Endothelial cell of umbilical vein (primary cell): ENCODE measurements around the gene FLRT2. TPM values are rescaled to one million over a fixed set of nuclear protein-coding genes. Genes with fewer than 3 reads are reported as not detected.

Experiments used
- BruUV-seq: library from RNA; stranded (reverse); fragments of 400-500 nt; replicated peaks from 2 replicates; lab custom pipeline; 2021; lab: Mats Ljungman, UMichigan
- CTCF ChIA-PET: fragments of 300-600, 350-600 bp; sonication (Branson Sonifier 250); formaldehyde crosslinking; loops from one replicate; lab custom pipeline; 2021; ENCODE audit warnings: antibody characterized with exemption, inconsistent platforms; lab: Charles Lee
- POLR2A ChIA-PET: fragments of 300-600, 350-600 bp; sonication (Branson Sonifier 250); formaldehyde crosslinking; loops from one replicate; lab custom pipeline; 2021; ENCODE audit warnings: antibody characterized with exemption, inconsistent platforms; lab: Charles Lee
- DNase-seq: peaks from one replicate; pipeline ENCODE4 v3.0.0-alpha.2; 2011; ENCODE audit warnings: low read depth, low spot score
- FAIRE-seq: peaks from 2 replicates; lab custom pipeline; 2011; peaks lifted over from hg19 to GRCh38; lab: Jason Lieb, UNC
- H2AFZ ChIP-seq: 2 replicates; pipeline ENCODE4 v1.6.0; 2012; ENCODE audit warnings: low read depth, low read length, control low read depth, inconsistent platforms
- H3K27ac ChIP-seq: 2 replicates; pipeline ENCODE4 v1.5.1; 2011; ENCODE audit warnings: low read depth, mild to moderate bottlenecking, control low read depth, low read length, moderate library complexity; ENCODE audit not compliant: insufficient read depth
- H3K27me3 ChIP-seq, 2 experiments: 2 replicates each; pipeline versions ENCODE4 v1.6.0 to v1.6.1; 2011; ENCODE audit warnings: low read length in 2 of 2, mixed read lengths in 1 of 2; ENCODE audit not compliant: control insufficient read depth in 2 of 2, insufficient read depth in 2 of 2
- H3K36me3 ChIP-seq, 2 experiments: 2 replicates in 1 of 2; 3 replicates in 1 of 2; pipeline ENCODE4 v1.5.1; 2011; ENCODE audit warnings: low read length in 2 of 2, mild to moderate bottlenecking in 1 of 2, moderate library complexity in 1 of 2; ENCODE audit not compliant: control insufficient read depth in 2 of 2, insufficient read depth in 2 of 2; ENCODE audit errors: extremely low read depth in 1 of 2
- H3K4me1 ChIP-seq: 3 replicates; pipeline ENCODE4 v1.5.1; 2011; ENCODE audit warnings: mild to moderate bottlenecking, low read length; ENCODE audit not compliant: control insufficient read depth, insufficient read depth; ENCODE audit errors: extremely low read depth
- H3K4me2 ChIP-seq: 2 replicates; pipeline ENCODE4 v1.6.1; 2011; ENCODE audit warnings: low read length, control low read depth, mixed read lengths; ENCODE audit not compliant: insufficient read depth
- H3K4me3 ChIP-seq, 3 experiments: fragments of 200-600 bp in 1 of 3; sonication (generic), shearing (Covaris generic) in 1 of 3; replicated peaks in 1 of 3; 2 replicates each; pipeline ENCODE4 v1.5.1; 2011 to 2016; ENCODE audit warnings: control low read depth in 3 of 3, low read length in 3 of 3, mild to moderate bottlenecking in 2 of 3, inconsistent platforms in 1 of 3, low read depth in 1 of 3, moderate library complexity in 1 of 3; ENCODE audit not compliant: insufficient read depth in 1 of 3
- H3K79me2 ChIP-seq: 2 replicates; pipeline ENCODE4 v1.6.0; 2012; ENCODE audit warnings: low read length, inconsistent platforms; ENCODE audit not compliant: control insufficient read depth, insufficient read depth
- H3K9ac ChIP-seq: replicated peaks from 2 replicates; pipeline ENCODE3; 2011; ENCODE audit warnings: low read length, control low read depth; ENCODE audit not compliant: insufficient read depth; ENCODE audit errors: extremely low read depth
- H3K9me1 ChIP-seq: replicated peaks from 3 replicates; pipeline ENCODE4 v1.6.0; 2011; ENCODE audit warnings: mild to moderate bottlenecking, low read length; ENCODE audit not compliant: control insufficient read depth, insufficient read depth; ENCODE audit errors: extremely low read depth
- H3K9me3 ChIP-seq: replicated peaks from 2 replicates; pipeline ENCODE4 v1.5.1; 2012; ENCODE audit warnings: low read length, inconsistent platforms; ENCODE audit not compliant: control insufficient read depth, insufficient read depth
- H4K20me1 ChIP-seq: replicated peaks from 2 replicates; pipeline ENCODE3; 2011; ENCODE audit warnings: mild to moderate bottlenecking, low read length; ENCODE audit not compliant: control insufficient read depth, insufficient read depth; ENCODE audit errors: extremely low read depth
- CTCF ChIP-seq, 2 donors: IDR thresholded peaks; 1 replicate in 1 of 2; 2 replicates in 1 of 2; pipeline ENCODE4 v1.5.1; 2011; ENCODE audit warnings: low read length in 2 of 2, mild to moderate bottlenecking in 2 of 2, moderate library complexity in 2 of 2, control low read depth in 1 of 2, inconsistent platforms in 1 of 2, low read depth in 1 of 2; ENCODE audit not compliant: insufficient read depth in 1 of 2; ENCODE audit errors: extremely low read depth in 1 of 2
- EZH2 ChIP-seq: IDR thresholded peaks from 2 replicates; pipeline ENCODE4 v1.6.1; 2012; ENCODE audit warnings: borderline replicate concordance, low read depth, mild to moderate bottlenecking, moderate library complexity, low read length, inconsistent platforms; ENCODE audit not compliant: severe bottlenecking
- FOS ChIP-seq: IDR thresholded peaks from 2 replicates; pipeline ENCODE4 v1.6.1; 2011; ENCODE audit warnings: mild to moderate bottlenecking, low read length, moderate library complexity, borderline replicate concordance; ENCODE audit not compliant: insufficient read depth
- GATA2 ChIP-seq: IDR thresholded peaks from 2 replicates; pipeline ENCODE4 v1.7.0; 2011; ENCODE audit warnings: low read depth, mild to moderate bottlenecking, moderate library complexity, mixed read lengths, low read length; ENCODE audit not compliant: insufficient read length, insufficient read depth
- JUN ChIP-seq: IDR thresholded peaks from 2 replicates; pipeline ENCODE4 v1.6.1; 2011; ENCODE audit warnings: borderline replicate concordance, low read depth; ENCODE audit not compliant: insufficient read length, insufficient read depth
- MAX ChIP-seq: IDR thresholded peaks from 2 replicates; pipeline ENCODE4 v1.6.1; 2011; ENCODE audit not compliant: insufficient read depth, insufficient read length
- MYC ChIP-seq: IDR thresholded peaks from one replicate; pipeline ENCODE4 v1.6.1; 2011; ENCODE audit warnings: mild to moderate bottlenecking, low read depth, low read length
- POLR2A ChIP-seq: IDR thresholded peaks from 2 replicates; pipeline ENCODE4 v1.6.1; 2012; ENCODE audit warnings: low read depth, mild to moderate bottlenecking, control low read depth, low read length
- POLR2AphosphoS5 ChIP-seq: IDR thresholded peaks from 2 replicates; pipeline ENCODE4 v1.6.1; 2012; ENCODE audit warnings: low read depth, mild to moderate bottlenecking, control low read depth, low read length, moderate library complexity; ENCODE audit not compliant: insufficient read depth
- dilution Hi-C: fragments of 300-500 bp; cut with MboI; formaldehyde crosslinking; loops from one replicate; pipeline ENCODE4 v1.15.0; 2019; ENCODE audit warnings: low sequenced_read_pairs; ENCODE audit not compliant: extremely low pct_ligation_motif_present
- intact Hi-C: fragments of 100-400 bp; cut with micrococcal nuclease; formaldehyde crosslinking; loops from one replicate; pipeline ENCODE4 v1.10.0; 2022
- polyA plus RNA-seq, 4 experiments: library from polyadenylated mRNA; depleted of rRNA in 3 of 4; stranded (reverse) in 3 of 4; unstranded in 1 of 4; fragments of >200 nt; gene quantifications; 2 replicates each; pipeline versions ENCODE4 v1.2.1 to v1.2.3, GENCODE V29; 2011 to 2012; ENCODE audit warnings: missing spikeins in 1 of 4
- total RNA-seq: library from RNA; stranded (reverse); gene quantifications from 2 replicates; pipeline ENCODE4 v1.2.3, GENCODE V29; 2021

FLRT2 gene
- total and polyA plus RNA-seq, 2 donors (not counting 3 experiments of a cell fraction or from before 2014, with no cell fraction given), result 202 to 229 TPM

GRCh38 chr14:85675957-85676356 lies 146.0 kb downstream of the FLRT2 start:
- no peaks in the 10 kb centered on the region for H3K27me3 ChIP-seq
- FAIRE-seq (no peak), DNase-seq (no peak)
- no peak overlapping the region for H3K4me2 ChIP-seq
- no peak overlapping the region for H3K9ac ChIP-seq
- no peak overlapping the region for H2AFZ ChIP-seq
- no peaks in the 10 kb centered on the region for H3K36me3 ChIP-seq
- H3K4me3 ChIP-seq, result no peak overlapping the region
- dilution Hi-C loops (no loop called here), intact Hi-C loops (no loop called here)
- TF ChIP-seq JUN, result no peak
- TF ChIP-seq POLR2A, result no peak
- TF ChIP-seq FOS, result no peak
- no peak for TF ChIP-seq CTCF (IDR thresholded peaks at IDR 0.05; ENCODE audit: extremely low read depth in 1 of 2, insufficient read depth in 1 of 2, low read depth in 1 of 2, low read length in 2 of 2)
- TF ChIP-seq GATA2, result no peak
- TF ChIP-seq POLR2AphosphoS5, result no peak
- TF ChIP-seq MYC, result no peak
- TF ChIP-seq EZH2, result no peak
- TF ChIP-seq MAX, result no peak
- ChIA-PET POLR2A (no interaction called here), CTCF (no interaction called here)
- H3K27ac ChIP-seq, result no peak overlapping the region
- no peaks in the 10 kb centered on the region for H3K4me1 ChIP-seq
- H3K9me1 ChIP-seq, result no peaks in the 10 kb centered on the region
- no peaks in the 10 kb centered on the region for H3K9me3 ChIP-seq
- H4K20me1 ChIP-seq, result no peaks in the 10 kb centered on the region
- no peaks in the 10 kb centered on the region for H3K79me2 ChIP-seq
- BruUV-seq, result no TSS peak
